LNCaP clone FGC (cell line): ENCODE data around the gene SPN.

Source experiments
- DNase-seq: peaks from one replicate; pipeline ENCODE4 v3.0.0-alpha.2; 2011; ENCODE audit warnings: low read depth
- H3K4me3 ChIP-seq: 2 replicates; pipeline ENCODE4 v1.5.1; 2011; ENCODE audit warnings: mild to moderate bottlenecking, low read depth, low read length, control low read depth
- CTCF ChIP-seq: IDR thresholded peaks from 2 replicates; pipeline ENCODE4 v1.5.1; 2012; ENCODE audit warnings: mild to moderate bottlenecking; ENCODE audit not compliant: control insufficient read depth, insufficient read depth; ENCODE audit errors: extremely low read depth

The SPN gene

GRCh38 chr16:29668267-29668666 is 5.2 kb downstream of the SPN start:
- DNase-seq: no peak
- no peak for TF ChIP-seq CTCF
- H3K4me3 ChIP-seq: no peak overlapping the region

GRCh38 chr16:29673501-29673900 is 10.5 kb downstream of the SPN start:
- no peak for DNase-seq
- TF ChIP-seq CTCF: no peak
- H3K4me3 ChIP-seq: no peak overlapping the region

- DNase-seq: no peak
- no peak for TF ChIP-seq CTCF
Measured at GRCh38 chr16:29674188-29674587, 11.1 kb downstream of the SPN start.

GRCh38 chr16:29675811-29676643 is 13.0 kb downstream of the SPN start:
- no peak overlapping the region for H3K4me3 ChIP-seq
- TF ChIP-seq CTCF: no peak
- DNase-seq: no peak

More at GRCh38 chr16:29674188-29674587, 11.1 kb downstream of the SPN start:
- no peak overlapping the region for H3K4me3 ChIP-seq

GRCh38 chr16:29676989-29677785 is 14.1 kb downstream of the SPN start:
- no peak for TF ChIP-seq CTCF
- no peak for DNase-seq
- H3K4me3 ChIP-seq: no peak overlapping the region

GRCh38 chr16:29678691-29679267 is 15.7 kb downstream of the SPN start, which contains the start of gene QPRT:
QPRT (plus strand) TSS chr16:29679180; CDS start chr16:29679198, 18 bp downstream.
- no peak for DNase-seq
- TF ChIP-seq CTCF: no peak
- H3K4me3 ChIP-seq: no peak within 1 kb of the TSS
